ENCODE results near the gene WDR1. TPM values are rescaled to one million over a fixed set of nuclear protein-coding genes. Genes with fewer than 3 reads are reported as not detected.

The WDR1 gene
- total and polyA plus RNA-seq, 10 of the 15 experiments (the other 5 are each of a cell fraction or from before 2014, with no cell fraction given), result 28.5 to 397 (median 290) TPM

DNA sequence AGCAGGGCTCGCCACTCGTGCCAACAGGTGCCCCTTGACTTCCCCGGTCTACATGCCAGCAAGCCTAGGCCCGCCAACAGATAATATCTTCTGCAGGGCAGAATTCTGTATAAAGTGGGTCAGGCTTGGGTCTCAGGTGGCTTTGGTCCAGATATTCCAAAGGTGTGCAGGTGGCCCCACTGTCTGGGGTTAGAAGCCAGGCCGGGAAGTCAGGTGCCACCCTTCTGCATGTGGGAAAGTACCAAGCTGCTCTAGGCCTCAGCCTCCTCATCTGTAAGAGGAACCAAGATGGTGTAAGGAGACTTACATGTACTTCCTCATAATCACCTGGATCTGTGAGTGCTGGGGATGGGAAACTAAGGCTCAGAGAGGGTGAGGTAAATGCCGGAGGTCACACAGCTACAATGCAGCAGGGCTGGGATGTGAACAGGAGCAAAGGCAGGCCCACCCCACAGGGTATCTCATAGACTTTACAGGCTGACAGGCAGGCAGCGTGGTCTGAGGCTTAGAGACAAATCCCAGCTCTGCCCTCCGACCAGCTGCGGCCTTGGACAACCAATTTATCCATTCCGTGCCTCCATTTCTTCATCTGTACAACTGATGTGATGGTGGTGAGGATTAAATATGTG is 35.9 kb downstream of the WDR1 start:
- no peaks in the 10 kb centered on the region for H3K79me2 ChIP-seq (ENCODE audit: control insufficient read depth, insufficient read depth, low read length)
- H3K36me3 ChIP-seq (ENCODE audit: control insufficient read depth in 2 of 2, insufficient read depth in 2 of 2, low read length in 1 of 2), result peaks cover 62 to 79% of the 10 kb centered on the region in 2 experiments
- H3K9me3 ChIP-seq (replicated peaks; ENCODE audit: control insufficient read depth, insufficient read depth, low read length), result no peaks in the 10 kb centered on the region
- FAIRE-seq (no peak), DNase-seq (ENCODE audit: low read depth, low spot score) (no peak), ATAC-seq (no peak)
- intact Hi-C loops (cut with micrococcal nuclease; ENCODE audit: unreplicated experiment) (no loop called here), in situ Hi-C loops (cut with MboI) (no loop called here)
- ChIA-PET POLR2A (no interaction called here), SMC1A (ENCODE audit: uncharacterized antibody, unreplicated experiment) (no interaction called here), CTCF (no interaction called here), RAD21 (ENCODE audit: unreplicated experiment) (no interaction called here)
- no peaks in the 10 kb centered on the region for H3K27me3 ChIP-seq (replicated peaks in 1 of 2; ENCODE audit: control insufficient read depth in 2 of 2, insufficient read depth in 2 of 2, low read length in 1 of 2)
- TF ChIP-seq, protein P1, sequence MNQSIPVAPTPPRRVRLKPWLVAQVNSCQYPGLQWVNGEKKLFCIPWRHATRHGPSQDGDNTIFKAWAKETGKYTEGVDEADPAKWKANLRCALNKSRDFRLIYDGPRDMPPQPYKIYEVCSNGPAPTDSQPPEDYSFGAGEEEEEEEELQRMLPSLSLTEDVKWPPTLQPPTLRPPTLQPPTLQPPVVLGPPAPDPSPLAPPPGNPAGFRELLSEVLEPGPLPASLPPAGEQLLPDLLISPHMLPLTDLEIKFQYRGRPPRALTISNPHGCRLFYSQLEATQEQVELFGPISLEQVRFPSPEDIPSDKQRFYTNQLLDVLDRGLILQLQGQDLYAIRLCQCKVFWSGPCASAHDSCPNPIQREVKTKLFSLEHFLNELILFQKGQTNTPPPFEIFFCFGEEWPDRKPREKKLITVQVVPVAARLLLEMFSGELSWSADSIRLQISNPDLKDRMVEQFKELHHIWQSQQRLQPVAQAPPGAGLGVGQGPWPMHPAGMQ (IDR thresholded peaks at IDR 0.05; ENCODE audit: borderline replicate concordance), result no peak
- TF ChIP-seq POLR2AphosphoS5 (IDR thresholded peaks at IDR 0.05; ENCODE audit: low read length) (peak; percentile 67), TARDBP (IDR thresholded peaks at IDR 0.05; ENCODE audit: borderline replicate concordance) (no peak), WRNIP1 (IDR thresholded peaks at IDR 0.05; ENCODE audit: borderline replicate concordance, low read depth, low read length) (no peak), POU2F2 (IDR thresholded peaks at IDR 0.05; ENCODE audit: borderline replicate concordance, low read depth, low read length) (no peak), PAX8 (IDR thresholded peaks at IDR 0.05) (no peak), RELA (IDR thresholded peaks at IDR 0.05; ENCODE audit: borderline replicate concordance, partially characterized antibody) (no peak)
- TF ChIP-seq, protein P2, sequence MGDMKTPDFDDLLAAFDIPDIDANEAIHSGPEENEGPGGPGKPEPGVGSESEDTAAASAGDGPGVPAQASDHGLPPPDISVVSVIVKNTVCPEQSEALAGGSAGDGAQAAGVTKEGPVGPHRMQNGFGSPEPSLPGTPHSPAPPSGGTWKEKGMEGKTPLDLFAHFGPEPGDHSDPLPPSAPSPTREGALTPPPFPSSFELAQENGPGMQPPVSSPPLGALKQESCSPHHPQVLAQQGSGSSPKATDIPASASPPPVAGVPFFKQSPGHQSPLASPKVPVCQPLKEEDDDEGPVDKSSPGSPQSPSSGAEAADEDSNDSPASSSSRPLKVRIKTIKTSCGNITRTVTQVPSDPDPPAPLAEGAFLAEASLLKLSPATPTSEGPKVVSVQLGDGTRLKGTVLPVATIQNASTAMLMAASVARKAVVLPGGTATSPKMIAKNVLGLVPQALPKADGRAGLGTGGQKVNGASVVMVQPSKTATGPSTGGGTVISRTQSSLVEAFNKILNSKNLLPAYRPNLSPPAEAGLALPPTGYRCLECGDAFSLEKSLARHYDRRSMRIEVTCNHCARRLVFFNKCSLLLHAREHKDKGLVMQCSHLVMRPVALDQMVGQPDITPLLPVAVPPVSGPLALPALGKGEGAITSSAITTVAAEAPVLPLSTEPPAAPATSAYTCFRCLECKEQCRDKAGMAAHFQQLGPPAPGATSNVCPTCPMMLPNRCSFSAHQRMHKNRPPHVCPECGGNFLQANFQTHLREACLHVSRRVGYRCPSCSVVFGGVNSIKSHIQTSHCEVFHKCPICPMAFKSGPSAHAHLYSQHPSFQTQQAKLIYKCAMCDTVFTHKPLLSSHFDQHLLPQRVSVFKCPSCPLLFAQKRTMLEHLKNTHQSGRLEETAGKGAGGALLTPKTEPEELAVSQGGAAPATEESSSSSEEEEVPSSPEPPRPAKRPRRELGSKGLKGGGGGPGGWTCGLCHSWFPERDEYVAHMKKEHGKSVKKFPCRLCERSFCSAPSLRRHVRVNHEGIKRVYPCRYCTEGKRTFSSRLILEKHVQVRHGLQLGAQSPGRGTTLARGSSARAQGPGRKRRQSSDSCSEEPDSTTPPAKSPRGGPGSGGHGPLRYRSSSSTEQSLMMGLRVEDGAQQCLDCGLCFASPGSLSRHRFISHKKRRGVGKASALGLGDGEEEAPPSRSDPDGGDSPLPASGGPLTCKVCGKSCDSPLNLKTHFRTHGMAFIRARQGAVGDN (IDR thresholded peaks at IDR 0.05), result no peak
- peaks cover 3% of the 10 kb centered on the region; the same call in 1 of the 2 replicates for H4K20me1 ChIP-seq (ENCODE audit: control insufficient read depth, insufficient read depth)
- H2AFZ ChIP-seq (ENCODE audit: control insufficient read depth, low read depth, low read length), result no peak overlapping the region
- no peak overlapping the region for H3K27ac ChIP-seq (ENCODE audit: control insufficient read depth, insufficient read depth)
- no peak overlapping the region for H3K4me2 ChIP-seq (ENCODE audit: control insufficient read depth, insufficient read depth)
- no peaks in the 10 kb centered on the region for H3K4me1 ChIP-seq (ENCODE audit: control insufficient read depth, insufficient read depth, low read length)
- BruUV-seq (replicated peaks), result TSS peak; percentile 25
- H3K4me3 ChIP-seq, result no peak overlapping the region
- no peak overlapping the region for H3K9ac ChIP-seq (ENCODE audit: control insufficient read depth, insufficient read depth, low read length)
- 90% methylated on average over 10 of the region's 10 CpGs for WGBS (ENCODE audit: insufficient coverage, insufficient replicate concordance, low lambda C conversion rate, missing lambda C conversion rate)

Measured in GM12878 (cell line).